Thymus (tissue), 11 donors: ENCODE measurements around the gene SKA2. TPM values are rescaled to one million over a fixed set of nuclear protein-coding genes. Genes with fewer than 3 reads are reported as not detected.

ENCODE experiments used
- DNase-seq, 9 donors: peaks; one replicate each; pipeline ENCODE4 v3.0.0-alpha.2; 2013; ENCODE audit warnings: low spot score in 9 of 9, low read depth in 6 of 9, missing footprints in 1 of 9
- H3K27ac ChIP-seq, 2 donors: one replicate each; pipeline ENCODE4 v1.5.1; 2013; ENCODE audit warnings: control low read depth in 1 of 2, low read depth in 1 of 2, low read length in 1 of 2, mild to moderate bottlenecking in 1 of 2, moderate library complexity in 1 of 2
- H3K27me3 ChIP-seq, 2 donors: one replicate each; pipeline ENCODE4 v1.5.1; 2013; ENCODE audit warnings: low read length in 1 of 2; ENCODE audit not compliant: control insufficient read depth in 2 of 2, insufficient read depth in 1 of 2
- H3K36me3 ChIP-seq, 2 donors: one replicate each; pipeline ENCODE4 v1.5.1; 2013; ENCODE audit warnings: low read length in 1 of 2, mild to moderate bottlenecking in 1 of 2, moderate library complexity in 1 of 2; ENCODE audit not compliant: control insufficient read depth in 2 of 2, insufficient read depth in 2 of 2
- H3K4me1 ChIP-seq, 2 donors: one replicate each; pipeline ENCODE4 v1.5.1; 2013; ENCODE audit warnings: low read length in 2 of 2; ENCODE audit not compliant: control insufficient read depth in 2 of 2, insufficient read depth in 2 of 2
- H3K4me3 ChIP-seq, 2 donors: one replicate each; pipeline ENCODE4 v1.5.1; 2013; ENCODE audit warnings: low read length in 2 of 2, control low read depth in 1 of 2, mild to moderate bottlenecking in 1 of 2
- H3K9me3 ChIP-seq, 2 donors: one replicate each; pipeline ENCODE4 v1.5.1; 2013; ENCODE audit warnings: low read length in 1 of 2, mild to moderate bottlenecking in 1 of 2; ENCODE audit not compliant: control insufficient read depth in 2 of 2, insufficient read depth in 1 of 2
- WGBS: extraction: QIAGEN DNeasy Blood & Tissue Kit; methylation state at CpG from one replicate; pipeline ENCODE4 v1.1.7; 2013; 5-methylcytosine and 5-hydroxymethylcytosine counted together
- polyA plus RNA-seq: library from polyadenylated mRNA; stranded (reverse); fragments of 200-250 nt; gene quantifications from one replicate; pipeline ENCODE4 v1.2.3, GENCODE V29; 2013
- total RNA-seq: library from RNA; stranded (reverse); fragments of 120-200 nt; gene quantifications from one replicate; pipeline ENCODE4 v1.2.4, GENCODE V29; 2013
- donor health status: healthy.

SKA2 gene
- total and polyA plus RNA-seq, 2 donors: 42.7 to 83.1 TPM

GRCh38 chr17:59069856-59070255, 85.1 kb downstream of the SKA2 start:
- H3K4me3 ChIP-seq: no peak overlapping the region
- peaks cover 8 to 35% of the 10 kb centered on the region in 2 donors for H3K36me3 ChIP-seq
- DNase-seq: no peak
- H3K27ac ChIP-seq: no peak overlapping the region
- H3K4me1 ChIP-seq: no peaks in the 10 kb centered on the region
- WGBS: 98% methylated on average over 1 of the region's 1 CpG
- H3K9me3 ChIP-seq: no peaks in the 10 kb centered on the region
- H3K27me3 ChIP-seq: no peaks in the 10 kb centered on the region

DNA sequence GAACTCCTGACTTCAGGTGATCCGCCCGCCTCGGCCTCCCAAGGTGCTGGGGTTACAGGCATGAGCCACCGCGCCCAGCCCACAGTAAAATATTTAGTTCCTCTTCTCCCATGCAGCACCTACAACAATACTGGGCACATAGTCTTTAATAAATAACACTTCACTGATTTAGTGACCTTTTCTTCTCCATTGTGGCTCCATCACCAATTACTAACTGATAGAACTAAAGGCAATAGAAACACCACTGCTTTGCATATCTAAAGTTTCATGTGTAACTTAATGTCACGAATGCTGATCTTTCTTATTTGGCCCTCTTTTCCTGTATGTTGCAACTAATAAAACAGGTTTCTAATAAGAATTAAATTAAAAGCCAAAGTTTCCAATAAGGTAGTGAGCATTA, 87.2 kb downstream of the SKA2 start:
- Histone ChIP-seq H3K27me3 (no peaks in the 10 kb centered on the region), H3K4me1 (no peaks in the 10 kb centered on the region), H3K9me3 (no peaks in the 10 kb centered on the region), H3K27ac (no peak overlapping the region), H3K36me3 (peaks cover 15 to 35% of the 10 kb centered on the region in 2 donors), H3K4me3 (no peak overlapping the region)
- no peak for DNase-seq
- 97% methylated on average over 6 of the region's 6 CpGs for WGBS

- Histone ChIP-seq H3K36me3 (peaks cover 15 to 38% of the 10 kb centered on the region in 2 donors), H3K9me3 (no peaks in the 10 kb centered on the region), H3K4me3 (no peak overlapping the region), H3K27ac (no peak overlapping the region), H3K4me1 (no peaks in the 10 kb centered on the region), H3K27me3 (no peaks in the 10 kb centered on the region)
- DNase-seq: no peak
- WGBS: 95% methylated on average over 2 of the region's 2 CpGs
These were observed 87.6 kb downstream of the SKA2 start for GRCh38 chr17:59067340-59067739.

DNA sequence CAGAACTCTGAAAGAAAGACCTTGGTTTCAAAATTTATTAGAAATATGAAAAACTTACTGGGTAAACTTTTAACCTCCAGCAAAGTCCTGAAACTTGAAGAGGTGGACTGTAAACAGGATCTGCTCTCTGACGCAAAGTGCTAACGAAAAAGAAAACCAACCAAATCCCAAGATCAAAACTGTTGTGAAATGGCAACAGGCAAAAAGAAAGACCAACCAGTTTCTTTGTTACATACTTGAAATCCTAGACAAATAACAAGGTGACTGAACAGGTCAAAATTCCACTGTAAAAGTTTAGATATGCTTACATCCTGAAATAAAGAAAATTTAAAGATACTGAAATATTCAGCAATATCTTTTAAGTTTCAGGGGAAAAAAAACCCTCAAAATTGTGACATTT, 92.5 kb downstream of the SKA2 start:
- H3K9me3 ChIP-seq: no peaks in the 10 kb centered on the region
- no peak overlapping the region for H3K27ac ChIP-seq
- DNase-seq: no peak
- H3K36me3 ChIP-seq: peaks cover 18 to 32% of the 10 kb centered on the region in 2 donors
- H3K4me1 ChIP-seq: no peaks in the 10 kb centered on the region
- H3K27me3 ChIP-seq: no peaks in the 10 kb centered on the region
- no peak overlapping the region for H3K4me3 ChIP-seq
- 97% methylated on average over 2 of the region's 2 CpGs for WGBS

Other genes with a start within 250 kb of the SKA2 start
- 17.1 TPM for gene TRIM37, start 48.3 kb downstream of the SKA2 start, total RNA-seq
- gene TRIM37, start 48.3 kb downstream of the SKA2 start, polyA plus RNA-seq: 14.1 TPM
- gene PRR11, start 560 bp upstream of the SKA2 start, total RNA-seq: 8.5 TPM
- gene PRR11, start 560 bp upstream of the SKA2 start, polyA plus RNA-seq: 3.2 TPM
- 20.6 TPM for gene SMG8, start 54.8 kb upstream of the SKA2 start, total RNA-seq
- gene SMG8, start 54.8 kb upstream of the SKA2 start, polyA plus RNA-seq: 6.2 TPM
- gene GDPD1, start 65.3 kb upstream of the SKA2 start, total RNA-seq: 4.5 TPM
- 2.5 TPM for gene GDPD1, start 65.3 kb upstream of the SKA2 start, polyA plus RNA-seq
- gene YPEL2, start 176.5 kb upstream of the SKA2 start, total RNA-seq: 7.0 TPM
- gene YPEL2, start 176.5 kb upstream of the SKA2 start, polyA plus RNA-seq: 10.6 TPM